HG03095 (cell line): ENCODE data around the gene NID2.

ENCODE experiments used
- ATAC-seq: cut with Tn5 transposase; IDR thresholded peaks from one replicate; pipeline ENCODE4 v1.9.1; 2021; ENCODE audit warnings: moderate library complexity; ENCODE audit not compliant: unreplicated experiment

Gene NID2

DNA sequence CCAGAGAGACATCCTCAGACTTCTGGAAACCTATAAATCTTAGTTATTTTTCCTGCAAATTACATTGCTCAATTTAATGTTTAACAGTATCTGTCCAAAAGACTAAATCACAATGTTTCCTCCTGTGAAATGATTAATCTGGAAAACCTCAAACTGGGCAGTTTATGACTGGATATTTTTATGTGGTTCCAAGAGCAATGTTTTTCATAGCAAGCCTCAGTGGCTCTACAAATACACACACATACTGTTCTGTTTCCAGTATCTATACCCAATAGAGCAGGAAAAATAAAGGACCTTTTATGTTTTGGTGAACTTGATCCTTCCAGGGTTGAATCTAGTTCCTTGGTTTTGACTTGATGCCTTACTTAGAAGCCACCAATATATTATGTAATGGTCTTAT is 9.2 kb downstream of the NID2 start:
- no peak for ATAC-seq

- ATAC-seq, result no peak
These were observed 10.5 kb downstream of the NID2 start for GRCh38 chr14:52058341-52058740.

DNA sequence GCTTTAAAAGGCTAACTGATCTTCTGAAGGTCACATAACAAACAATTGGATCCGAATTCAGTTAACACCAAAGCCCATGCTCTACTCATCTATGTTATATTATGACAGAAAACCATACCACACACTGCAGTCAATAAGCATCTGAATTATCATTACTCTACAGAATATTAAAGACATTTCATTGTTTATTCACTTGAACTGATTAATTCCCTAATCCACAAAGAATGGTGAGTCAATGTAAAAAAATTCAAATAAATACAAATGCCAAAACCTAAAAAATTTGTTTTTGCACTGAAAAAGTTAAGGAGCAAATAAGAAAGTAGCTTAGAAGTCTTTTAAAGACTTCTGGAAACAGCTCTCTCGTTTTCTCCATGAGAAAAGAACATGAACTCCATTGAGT is 13.7 kb downstream of the NID2 start:
- no peak for ATAC-seq

GRCh38 chr14:52054678-52055077 is 14.2 kb downstream of the NID2 start:
- ATAC-seq, result no peak

GRCh38 chr14:52053044-52053443 is 15.8 kb downstream of the NID2 start:
- no peak for ATAC-seq

GRCh38 chr14:52052288-52052943 is 16.4 kb downstream of the NID2 start:
- no peak for ATAC-seq

GRCh38 chr14:52051871-52052270 is 17.0 kb downstream of the NID2 start:
- no peak for ATAC-seq

DNA sequence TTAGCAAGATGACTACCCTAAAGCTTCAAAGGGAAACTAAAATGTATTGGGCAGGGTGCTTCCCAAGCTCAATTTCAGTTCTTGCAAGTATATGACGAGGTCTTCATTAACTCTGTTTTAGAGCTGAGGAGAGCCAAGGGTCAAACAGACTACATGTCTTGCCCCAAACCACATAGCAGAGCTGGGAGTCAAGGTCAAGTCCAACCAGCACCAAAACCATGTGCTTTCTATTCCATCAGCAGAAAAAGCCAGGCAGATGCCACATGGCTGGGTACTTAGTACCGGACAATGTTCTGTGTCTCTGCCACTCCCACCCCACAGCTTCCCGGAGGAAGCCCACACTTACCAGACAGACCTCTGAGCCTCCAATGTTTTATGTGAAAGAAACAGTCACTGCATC is 17.6 kb downstream of the NID2 start:
- no peak for ATAC-seq

- ATAC-seq, result no peak
These were observed 18.9 kb downstream of the NID2 start for GRCh38 chr14:52049721-52050588.

DNA sequence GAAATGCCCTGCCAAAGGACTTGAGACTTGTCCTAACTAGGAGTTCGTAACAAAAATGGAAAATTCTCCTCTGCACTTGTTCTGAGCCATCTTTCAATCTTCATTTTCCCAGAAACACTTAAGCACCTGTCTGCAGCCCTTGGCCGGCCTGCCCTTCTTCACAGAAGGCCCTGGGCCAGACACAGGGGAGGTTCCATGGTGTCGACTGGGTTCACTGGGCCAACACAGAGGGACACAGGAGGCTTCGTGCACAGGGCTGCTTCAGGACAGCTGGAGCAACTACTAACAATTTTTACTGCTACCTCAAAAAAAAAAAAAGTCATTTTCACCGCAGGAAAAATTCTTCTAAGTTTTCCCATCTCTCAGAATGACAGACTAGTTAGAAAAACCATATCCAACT is 19.6 kb downstream of the NID2 start:
- no peak for ATAC-seq

DNA sequence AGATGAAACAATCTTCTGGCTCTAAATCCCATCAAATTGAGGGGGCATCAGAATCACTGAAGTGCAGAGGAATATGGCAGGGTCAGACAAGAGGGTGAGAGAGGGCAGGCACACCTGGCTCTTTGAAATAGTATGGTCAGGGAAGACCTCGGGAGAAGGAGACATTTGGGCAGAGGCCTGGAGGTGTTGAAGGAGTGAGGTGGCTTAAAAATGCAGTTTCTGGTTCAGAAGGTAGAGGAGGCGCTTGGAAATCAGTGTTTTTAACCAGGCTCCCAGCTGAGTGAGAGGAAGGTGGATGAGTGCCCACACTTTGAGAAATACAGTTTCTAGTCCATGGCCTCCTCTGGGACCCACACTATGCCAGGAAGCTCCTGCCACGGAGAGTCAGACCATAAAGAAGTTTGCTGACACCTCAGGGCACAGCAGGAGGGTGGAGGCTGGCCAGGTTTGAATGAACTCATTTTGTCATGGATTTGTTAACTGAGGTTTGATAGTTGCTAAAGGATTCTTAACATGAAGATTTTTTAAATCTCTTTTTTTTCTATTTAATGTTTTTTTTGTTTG is 20.1 kb downstream of the NID2 start:
- ATAC-seq, result no peak

DNA sequence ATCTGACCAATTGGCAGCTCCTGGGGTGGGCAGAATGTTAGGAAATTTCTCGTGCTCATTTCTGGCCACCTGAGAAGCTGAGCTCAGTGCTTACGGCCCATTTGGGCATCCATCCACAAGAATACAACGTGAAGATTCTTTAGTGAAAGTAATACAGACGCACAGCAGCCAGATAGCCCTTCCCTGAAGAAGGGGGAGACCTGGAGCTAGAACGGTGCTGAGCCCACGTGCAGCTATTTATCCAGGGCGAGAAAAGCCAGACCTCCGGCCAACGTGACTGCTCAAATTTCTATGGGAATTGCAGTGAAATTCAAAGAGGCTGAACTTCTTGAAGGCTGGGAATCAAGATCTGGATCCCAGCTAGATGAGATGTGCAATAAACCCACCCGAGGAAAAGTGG is 20.7 kb downstream of the NID2 start:
- ATAC-seq, result no peak

- ATAC-seq, result no peak
These were observed 22.4 kb downstream of the NID2 start for GRCh38 chr14:52046376-52046917.

- ATAC-seq, result no peak
These were observed 23.9 kb downstream of the NID2 start for GRCh38 chr14:52044791-52045522.

DNA sequence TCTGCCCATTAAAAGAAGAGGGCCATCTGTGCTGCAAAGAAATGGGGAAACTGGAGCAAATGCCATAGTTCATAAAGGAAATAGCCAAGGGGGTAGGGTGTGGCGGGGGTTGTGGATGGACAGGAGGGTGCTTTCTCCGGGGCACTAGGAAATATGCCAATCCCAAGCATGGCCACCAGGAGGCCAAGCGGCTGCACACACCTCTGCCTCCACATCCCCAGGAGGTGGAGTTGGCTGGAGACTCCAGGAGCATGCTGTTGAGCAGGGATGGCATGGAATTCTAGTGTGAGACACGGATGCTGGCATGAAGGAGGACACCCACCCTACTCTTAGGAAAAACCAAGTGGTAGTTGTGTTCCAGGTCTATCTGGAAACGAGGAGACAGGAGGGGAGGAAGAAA is 25.2 kb downstream of the NID2 start:
- ATAC-seq, result no peak

DNA sequence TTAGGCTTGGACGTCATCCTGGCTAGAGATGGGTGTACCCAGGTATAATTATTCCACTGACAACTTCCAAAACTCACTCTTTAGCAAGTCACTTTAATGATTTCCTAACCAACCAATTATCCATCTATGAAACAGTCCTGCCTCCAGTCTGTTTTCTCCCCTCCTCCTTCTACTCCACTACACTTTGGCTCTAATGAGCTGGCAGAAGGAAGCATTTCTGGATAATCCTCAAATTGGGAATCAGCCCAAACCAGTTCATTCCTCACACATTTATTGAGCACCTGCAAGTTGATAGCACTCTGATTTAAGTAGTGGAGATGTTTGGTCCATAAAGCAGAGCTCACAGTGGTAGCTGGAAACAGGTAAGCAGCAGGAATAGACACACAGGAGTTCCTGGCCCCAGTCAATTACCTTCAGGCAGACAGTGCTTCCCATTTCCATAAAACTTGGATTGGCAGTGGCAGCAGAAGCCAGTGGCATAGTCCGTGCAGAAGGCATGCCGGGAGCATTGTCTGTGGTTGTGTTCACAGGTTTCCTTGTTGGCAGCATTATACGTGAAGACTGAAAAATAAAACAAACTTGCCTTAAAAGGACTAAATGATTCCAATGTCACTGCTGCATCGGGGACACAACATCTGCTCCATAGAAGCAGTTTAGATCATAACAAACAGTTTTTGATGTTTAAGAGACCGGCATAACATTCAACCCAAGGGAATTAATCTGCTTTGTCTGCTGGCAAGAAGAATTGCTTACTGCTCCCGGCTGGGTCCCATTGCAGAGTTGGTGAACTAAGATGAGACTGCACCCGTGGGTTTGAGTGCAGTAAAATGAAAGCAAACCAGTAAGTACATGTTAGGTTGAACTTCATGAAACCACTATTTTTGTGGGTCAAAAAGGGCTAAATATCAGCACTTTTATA is 26.2 kb downstream of the NID2 start:
- ATAC-seq, result no peak

DNA sequence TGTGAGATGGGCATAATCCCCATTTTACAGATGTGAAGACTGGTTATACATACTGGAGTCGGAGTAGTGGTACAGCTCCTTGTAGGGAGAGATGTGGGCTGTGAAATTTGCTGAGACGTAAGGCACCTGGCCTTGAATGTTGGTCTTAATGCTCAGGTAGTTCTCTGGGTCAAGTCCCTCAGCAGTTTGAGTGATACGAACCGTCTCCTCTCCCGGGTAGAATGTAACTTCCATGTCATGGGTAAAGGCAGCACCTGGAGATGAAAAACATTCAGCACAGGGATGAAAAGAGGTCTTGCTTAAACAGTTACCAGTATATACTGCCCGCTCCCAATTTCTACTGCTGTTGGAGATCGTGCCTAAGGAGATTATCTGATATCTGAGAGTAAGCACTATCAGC is 28.3 kb downstream of the NID2 start:
- ATAC-seq, result no peak

DNA sequence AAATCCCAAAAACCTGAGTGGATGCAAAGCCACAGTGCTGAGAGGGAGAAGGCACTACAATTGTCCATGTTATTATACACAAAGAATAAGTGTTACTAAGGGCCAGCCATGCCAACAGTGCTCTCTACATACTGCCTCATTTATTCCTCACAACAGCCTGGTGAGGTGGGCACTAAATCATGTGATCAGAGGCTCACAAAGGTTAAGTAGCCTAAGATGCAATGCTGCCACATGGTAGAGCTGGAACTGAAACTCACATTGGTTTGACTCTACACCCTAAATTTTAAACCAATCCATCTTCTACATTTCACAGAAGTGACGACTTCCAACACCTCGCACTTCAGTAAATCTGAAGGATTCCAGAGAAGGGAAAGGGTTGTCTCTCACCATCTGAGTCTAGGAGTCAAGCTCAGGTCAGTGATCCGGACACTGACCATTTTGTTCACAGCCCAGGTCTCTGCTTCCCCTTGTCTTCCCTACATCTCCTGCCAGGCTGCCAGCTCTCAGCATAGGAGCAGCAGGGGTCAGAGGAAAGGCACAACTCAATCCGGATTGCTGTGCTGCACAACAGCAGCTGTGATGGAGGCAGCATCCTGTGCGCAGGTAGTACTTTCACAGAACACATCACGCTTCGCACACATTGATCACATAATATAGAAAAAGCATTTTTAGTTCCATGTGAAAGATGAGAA is 29.6 kb downstream of the NID2 start:
- no peak for ATAC-seq

DNA sequence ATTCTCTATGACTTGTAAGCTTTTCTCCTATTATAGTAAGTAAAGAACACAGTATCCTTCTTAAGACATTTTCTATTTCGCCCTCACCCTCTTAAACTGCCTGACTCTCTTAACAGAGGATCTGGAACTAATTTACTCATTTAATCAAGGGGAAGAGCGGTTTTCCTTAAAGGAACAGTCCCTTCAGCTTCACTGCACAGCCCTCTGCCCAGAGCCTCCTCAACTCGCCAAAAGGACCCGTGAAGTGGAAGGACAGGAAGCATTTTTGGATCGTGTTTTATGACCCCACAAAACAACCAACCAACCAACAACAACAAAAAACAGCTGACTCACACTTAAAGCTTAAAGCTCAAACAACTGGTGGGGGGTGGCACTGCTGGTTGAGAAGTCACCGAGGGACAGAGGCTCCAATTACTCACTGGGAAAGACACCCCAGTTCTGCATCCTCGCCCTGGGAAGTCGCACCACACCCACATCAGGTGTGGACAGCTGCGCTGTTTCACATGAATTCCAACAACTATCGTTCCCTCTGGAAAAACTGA is 35.7 kb downstream of the NID2 start:
- no peak for ATAC-seq
